Activated naive CD4-positive, alpha-beta T cell treated with anti-CD3 and anti-CD28 coated beads, Interleukin-2, amount 50 U/mL, for 72 hours (primary cell): ENCODE data around the gene FBXL22. TPM values are rescaled to one million over a fixed set of nuclear protein-coding genes. Genes with fewer than 3 reads are reported as not detected.
A peak's percentile ranks its signal among the peaks of the same experiment; 100 is the strongest.

Source experiments
- ATAC-seq, 2 donors: fragments of 150-1000 bp; cut with Tn5 transposase; 2 replicates each; pipeline ENCODE4 v1.10.0; 2021; ENCODE audit warnings: mild to moderate bottlenecking in 2 of 2, moderate library complexity in 2 of 2
- DNase-seq, 2 donors: peaks; one replicate each; pipeline ENCODE4 v3.0.0; 2021 to 2022; ENCODE audit warnings: low spot score in 2 of 2
- H3K27ac Mint-ChIP-seq, 2 donors: one replicate each; pipeline ENCODE4 v1.8.0; 2022; ENCODE audit warnings: mild to moderate bottlenecking in 2 of 2, mixed read lengths in 2 of 2
- H3K36me3 Mint-ChIP-seq, 2 donors: one replicate each; pipeline ENCODE4 v1.8.0; 2022; ENCODE audit warnings: mixed read lengths in 2 of 2
- H3K9me3 Mint-ChIP-seq, 2 donors: one replicate each; pipeline ENCODE4 v1.8.0; 2022; ENCODE audit warnings: mixed read lengths in 2 of 2
- total RNA-seq, 2 donors: library from RNA; stranded (reverse); gene quantifications; one replicate each; pipeline ENCODE4 v1.2.3, GENCODE V29; 2022

FBXL22 gene
- total RNA-seq, 2 donors from 2014 or later = 0.30 to 0.80 TPM

GRCh38 chr15:63582718-63583426, 14.3 kb upstream of the FBXL22 start:
- H3K9me3 Mint-ChIP-seq = no peaks in the 10 kb centered on the region
- peaks cover 17 to 57% of the 10 kb centered on the region in 2 donors for H3K36me3 Mint-ChIP-seq
- DNase-seq (no peak), ATAC-seq (peak; percentile 82 to 86)
- peak overlapping the region; percentile 51 to 56 for H3K27ac Mint-ChIP-seq

DNA sequence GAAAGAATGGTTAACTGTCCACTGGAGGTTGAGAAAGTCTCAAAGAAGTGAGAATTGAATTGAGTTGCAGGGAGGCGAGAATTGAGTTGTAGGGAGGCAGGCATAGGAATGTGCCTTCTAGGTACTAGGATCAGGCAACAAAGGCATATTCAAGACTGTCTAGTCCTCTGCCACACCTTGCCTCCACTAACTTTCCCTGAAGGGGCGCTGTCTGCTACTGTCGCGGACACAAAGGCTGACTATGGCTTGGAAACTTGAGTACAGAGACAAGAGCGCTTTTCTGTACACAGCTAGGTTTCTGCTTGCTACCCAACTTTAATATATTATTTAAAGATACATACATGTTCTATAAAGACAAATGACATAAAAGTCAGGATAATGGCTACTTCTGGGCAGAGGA, 10.4 kb upstream of the FBXL22 start:
- H3K27ac Mint-ChIP-seq = peak overlapping the region in 1 of 2 donors; percentile 17

GRCh38 chr15:63587527-63587926, 9.7 kb upstream of the FBXL22 start:
- H3K27ac Mint-ChIP-seq = no peak overlapping the region
- DNase-seq (no peak), ATAC-seq (no peak)
- no peaks in the 10 kb centered on the region for H3K9me3 Mint-ChIP-seq
- H3K36me3 Mint-ChIP-seq = peaks cover 29 to 88% of the 10 kb centered on the region in 2 donors

More for the DNA sequence above, 10.4 kb upstream of the FBXL22 start:
- DNase-seq (no peak), ATAC-seq (no peak)
- H3K36me3 Mint-ChIP-seq = peaks cover 33 to 88% of the 10 kb centered on the region in 2 donors
- no peaks in the 10 kb centered on the region for H3K9me3 Mint-ChIP-seq

GRCh38 chr15:63588826-63589225, 8.4 kb upstream of the FBXL22 start:
- peaks cover 26 to 89% of the 10 kb centered on the region in 2 donors for H3K36me3 Mint-ChIP-seq
- DNase-seq (no peak), ATAC-seq (no peak)
- no peak overlapping the region for H3K27ac Mint-ChIP-seq
- no peaks in the 10 kb centered on the region for H3K9me3 Mint-ChIP-seq

- H3K9me3 Mint-ChIP-seq = no peaks in the 10 kb centered on the region
- ATAC-seq = peak; percentile 60 to 62
- H3K27ac Mint-ChIP-seq = peak overlapping the region; percentile 55 to 87
- peak in 1 of 2 donors; percentile 47 for DNase-seq
- peaks cover 13 to 59% of the 10 kb centered on the region in 2 donors for H3K36me3 Mint-ChIP-seq
Measured at GRCh38 chr15:63593705-63594671, 3.2 kb upstream of the FBXL22 start.

- H3K36me3 Mint-ChIP-seq = peaks cover 6 to 48% of the 10 kb centered on the region in 2 donors
- no peaks in the 10 kb centered on the region for H3K9me3 Mint-ChIP-seq
- ATAC-seq (no peak), DNase-seq (no peak)
- peak overlapping the region; percentile 55 to 87 for H3K27ac Mint-ChIP-seq
Measured at GRCh38 chr15:63595065-63595464, 2.1 kb upstream of the FBXL22 start.

GRCh38 chr15:63595688-63596087, 1.5 kb upstream of the FBXL22 start:
- no peak overlapping the region for H3K27ac Mint-ChIP-seq
- no peaks in the 10 kb centered on the region for H3K9me3 Mint-ChIP-seq
- ATAC-seq = no peak
- DNase-seq = no peak
- H3K36me3 Mint-ChIP-seq = peaks cover 0 to 42% of the 10 kb centered on the region in 2 donors

DNA sequence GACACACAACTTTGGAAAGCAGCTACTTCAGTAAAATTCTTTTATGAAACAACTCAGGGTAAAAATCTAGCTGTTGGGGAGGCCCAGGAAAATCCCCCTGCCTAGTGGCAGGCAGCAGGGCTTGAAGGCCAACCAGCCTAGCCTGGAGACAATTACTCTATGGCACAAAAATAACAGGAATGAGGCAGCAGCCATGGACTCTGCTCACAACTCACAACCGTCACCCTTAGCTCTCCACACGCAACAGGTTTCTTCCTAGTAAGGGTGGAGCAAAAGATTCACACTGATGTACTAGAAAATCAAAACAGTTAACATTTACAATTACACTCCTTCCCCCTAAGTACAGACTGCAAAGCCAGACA, 530 bp upstream of the FBXL22 start:
- Mint-ChIP-seq H3K27ac (peak overlapping the region; percentile 2 to 77), H3K36me3 (peaks cover 0 to 32% of the 10 kb centered on the region in 2 donors), H3K9me3 (no peaks in the 10 kb centered on the region)
- no peak for DNase-seq
- ATAC-seq = no peak

DNA sequence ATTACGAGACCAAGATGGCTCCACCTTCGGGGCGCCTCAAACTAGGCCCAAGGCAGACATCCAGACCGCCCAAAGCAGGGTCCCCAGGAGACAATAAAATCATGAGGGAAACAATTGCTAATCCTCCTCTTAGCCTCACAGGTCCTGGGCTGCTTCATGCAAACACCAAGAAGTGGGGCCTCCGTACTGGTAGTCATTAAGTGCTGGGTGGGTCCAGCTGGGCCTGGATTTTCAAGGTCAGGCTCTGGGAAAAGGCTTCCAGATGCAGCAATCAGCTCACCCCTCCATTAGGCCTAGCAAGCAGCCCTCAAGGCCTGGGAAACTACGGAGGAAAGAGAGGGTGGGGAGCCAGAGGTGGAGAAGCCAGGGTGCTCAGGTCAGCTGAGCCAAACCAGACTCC, 634 bp downstream of the FBXL22 start:
- Mint-ChIP-seq H3K36me3 (peaks cover 0 to 24% of the 10 kb centered on the region in 2 donors), H3K9me3 (no peaks in the 10 kb centered on the region), H3K27ac (peak overlapping the region; percentile 36 to 77)
- DNase-seq (no peak), ATAC-seq (no peak)

DNA sequence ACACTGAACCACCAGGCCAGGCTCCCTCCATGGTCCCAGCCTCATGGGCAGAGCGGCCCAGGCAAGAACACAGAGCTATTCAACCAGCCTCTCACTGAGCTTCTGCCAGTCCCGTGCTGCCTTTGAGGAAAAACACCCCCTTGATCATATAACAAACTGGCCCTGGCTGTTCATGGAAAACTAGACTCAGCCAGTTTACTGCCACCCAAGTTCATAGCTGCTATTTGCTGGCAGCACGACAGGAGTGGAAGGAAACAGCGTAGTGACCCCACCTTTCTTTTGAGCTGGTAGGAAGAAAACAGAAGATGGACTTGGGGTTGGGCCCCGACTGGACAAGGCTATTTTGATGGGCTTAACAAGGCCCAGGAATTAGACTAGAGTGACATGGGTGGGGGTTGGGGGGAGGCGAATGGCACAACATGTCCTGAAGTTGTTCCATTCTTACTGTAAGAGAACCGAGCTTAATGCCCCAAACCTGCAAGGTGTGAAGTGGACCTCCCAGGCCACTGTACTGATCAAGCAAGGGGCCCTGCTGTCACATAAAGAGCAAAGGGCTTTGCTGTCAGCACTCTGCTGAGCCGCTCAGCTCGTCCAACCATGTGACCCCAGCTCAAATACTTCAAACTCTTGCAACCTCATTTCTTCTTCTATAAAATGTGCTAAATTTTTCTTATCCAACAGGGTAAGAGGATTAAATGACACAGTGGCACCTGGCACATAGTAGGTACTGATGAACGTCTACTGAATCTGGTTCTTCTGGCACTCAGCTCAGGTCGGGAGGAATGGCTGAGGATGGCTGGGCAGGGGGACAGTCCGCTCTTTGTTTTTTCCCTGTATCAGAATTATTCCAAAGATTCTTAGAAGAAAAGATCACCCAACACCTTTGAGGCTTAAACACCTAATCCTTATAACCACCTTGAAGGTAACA, 1.6 kb downstream of the FBXL22 start:
- ATAC-seq (no peak), DNase-seq (no peak)
- no peaks in the 10 kb centered on the region for H3K9me3 Mint-ChIP-seq
- H3K36me3 Mint-ChIP-seq = peaks cover 0 to 15% of the 10 kb centered on the region in 2 donors
- peak overlapping the region in 1 of 2 donors; percentile 62 for H3K27ac Mint-ChIP-seq

DNA sequence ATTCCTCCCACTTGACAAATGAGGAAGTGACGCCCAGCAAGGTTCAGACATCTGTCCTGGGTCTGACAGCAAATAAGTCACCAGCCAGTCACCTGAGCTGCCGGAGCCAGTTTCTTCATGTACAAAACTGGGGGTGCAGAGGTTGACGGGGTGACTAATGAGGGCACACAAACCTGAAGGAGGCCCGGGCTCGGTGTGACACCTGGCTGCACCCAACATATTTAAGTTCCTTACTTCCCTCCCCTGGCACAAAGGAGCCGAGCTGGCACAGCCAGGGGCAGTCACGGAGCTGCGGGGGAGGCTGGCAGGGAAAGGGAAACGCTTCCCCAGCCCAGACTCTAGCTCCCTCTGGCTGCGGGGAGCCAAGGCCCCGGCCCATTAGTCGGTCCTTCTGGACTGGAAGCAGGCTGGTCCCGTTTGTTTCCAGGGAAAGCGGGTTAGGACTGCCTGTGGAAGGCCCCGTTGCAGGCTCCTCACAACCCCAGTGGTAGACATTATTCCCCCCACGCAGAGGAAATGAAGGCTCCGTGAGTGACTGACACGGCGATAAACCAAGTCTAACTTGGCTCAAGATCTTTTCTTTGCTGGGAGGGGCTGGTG, 2.3 kb downstream of the FBXL22 start:
- peak in 1 of 2 donors; percentile 35 for DNase-seq
- H3K36me3 Mint-ChIP-seq = peaks cover 0 to 7% of the 10 kb centered on the region in 2 donors
- H3K27ac Mint-ChIP-seq = peak overlapping the region; percentile 85 to 91
- H3K9me3 Mint-ChIP-seq = no peaks in the 10 kb centered on the region
- ATAC-seq = peak; percentile 1 to 3

- H3K9me3 Mint-ChIP-seq = no peaks in the 10 kb centered on the region
- peak overlapping the region; percentile 85 to 91 for H3K27ac Mint-ChIP-seq
- DNase-seq (no peak), ATAC-seq (peak; percentile 10 to 11)
- H3K36me3 Mint-ChIP-seq = peaks cover 0 to 1% of the 10 kb centered on the region in 2 donors
Measured at GRCh38 chr15:63600001-63600615, 2.9 kb downstream of the FBXL22 start.

GRCh38 chr15:63600616-63601025, 3.4 kb downstream of the FBXL22 start:
- H3K27ac Mint-ChIP-seq = peak overlapping the region; percentile 85 to 91
- DNase-seq (peak; percentile 89 to 92), ATAC-seq (peak; percentile 79 to 83)
- H3K36me3 Mint-ChIP-seq = no peaks in the 10 kb centered on the region
- no peaks in the 10 kb centered on the region for H3K9me3 Mint-ChIP-seq

GRCh38 chr15:63601026-63601703, 4.0 kb downstream of the FBXL22 start:
- DNase-seq (peak; percentile 42 to 77), ATAC-seq (peak; percentile 16 to 25)
- Mint-ChIP-seq H3K36me3 (no peaks in the 10 kb centered on the region), H3K9me3 (no peaks in the 10 kb centered on the region), H3K27ac (peak overlapping the region; percentile 91 to 95)

DNA sequence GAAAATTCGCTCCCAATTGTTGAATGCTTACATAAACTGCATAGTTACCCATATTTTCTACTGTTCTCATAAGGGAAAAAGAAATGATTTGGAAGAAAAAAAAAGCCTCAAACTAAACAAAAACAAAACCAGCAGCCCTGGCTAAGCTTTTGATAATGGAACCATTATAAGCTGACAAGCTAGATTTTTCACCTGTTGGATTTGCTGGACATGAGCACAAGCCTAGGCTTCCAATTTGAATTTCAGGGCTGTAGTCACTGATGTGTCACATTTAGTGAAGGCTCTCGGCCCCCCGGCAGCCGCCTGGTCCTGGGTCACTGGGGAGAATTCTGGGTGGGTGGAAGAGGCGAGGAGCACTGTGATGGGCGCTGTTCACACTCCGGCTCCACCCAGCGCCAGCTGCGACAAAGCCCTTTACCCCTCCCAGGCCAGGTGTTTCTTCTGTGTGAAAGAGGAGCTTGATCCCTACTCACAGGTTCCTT, 4.6 kb downstream of the FBXL22 start:
- DNase-seq (no peak), ATAC-seq (no peak)
- Mint-ChIP-seq H3K9me3 (no peaks in the 10 kb centered on the region), H3K36me3 (no peaks in the 10 kb centered on the region), H3K27ac (peak overlapping the region; percentile 79 to 91)
